ENCODE results near the gene AP1M2.
"Not testable (repeated sequence)": the region's sequence is repeated elsewhere in the genome, so short reads cannot be mapped to it uniquely, and the experiment has no call there.

Gene AP1M2

DNA sequence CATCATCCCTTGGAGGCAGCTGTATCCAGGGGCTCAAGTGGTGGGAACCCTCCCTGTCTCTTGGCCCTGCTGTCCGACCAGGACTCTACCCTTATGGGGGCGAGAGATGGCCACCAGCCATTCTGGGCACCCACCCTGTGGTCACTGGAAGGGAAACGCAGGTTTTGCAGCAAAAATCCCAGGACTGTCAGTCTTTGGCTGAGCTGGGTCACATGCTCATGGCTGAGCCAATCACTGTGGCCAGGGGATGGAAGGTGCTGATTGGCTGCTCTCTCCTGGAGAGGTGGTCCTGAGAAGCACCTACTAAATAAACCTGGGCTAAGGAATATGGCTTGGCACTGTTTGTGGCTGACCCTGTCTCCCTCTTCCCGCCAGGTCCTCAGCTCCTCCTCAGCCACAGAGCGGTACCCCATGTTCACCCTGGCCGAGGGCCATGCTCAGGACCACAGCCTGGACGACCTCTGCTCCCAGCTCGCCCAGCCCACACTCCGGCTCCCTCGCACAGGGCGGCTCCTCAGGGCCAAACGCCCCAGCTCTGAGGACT, 34.5 kb downstream of the AP1M2 start:
- TF ChIP-seq ZFX (IDR thresholded peaks at IDR 0.05), result no peak
- no peak for TF ChIP-seq CTCF (conservative IDR thresholded peaks at IDR 0.05)
- no peak overlapping the region for H3K27ac ChIP-seq

GRCh38 chr19:10551698-10552301, 35.3 kb downstream of the AP1M2 start:
- H3K27ac ChIP-seq, result no peak overlapping the region
- TF ChIP-seq ZFX (IDR thresholded peaks at IDR 0.05) (no peak), CTCF (conservative IDR thresholded peaks at IDR 0.05) (no peak; the same call in 1 of the 2 replicates)

DNA sequence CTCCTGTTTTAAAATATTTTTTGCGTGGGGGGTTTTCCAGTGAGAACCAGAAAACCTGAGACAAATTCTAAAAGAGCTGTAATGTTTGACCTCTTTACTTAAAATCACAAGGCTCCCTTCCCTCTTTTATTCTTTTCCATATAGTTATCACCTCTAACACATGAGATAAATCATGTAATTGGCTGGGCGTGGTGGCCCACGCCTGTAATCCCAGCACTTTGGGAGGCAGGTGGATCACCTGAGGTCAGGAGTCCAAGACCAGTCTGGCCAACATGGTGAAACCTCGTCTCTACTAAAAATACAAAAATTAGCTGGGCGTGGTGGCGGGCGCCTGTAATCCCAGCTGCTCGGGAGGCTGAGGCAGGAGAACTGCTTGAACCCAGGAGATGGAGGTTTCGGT, 36.1 kb downstream of the AP1M2 start:
- not testable (repeated sequence) for H3K27ac ChIP-seq

GRCh38 chr19:10550336-10550735, 36.8 kb downstream of the AP1M2 start:
- TF ChIP-seq ZFX (IDR thresholded peaks at IDR 0.05), result no peak
- no peak for TF ChIP-seq CTCF (conservative IDR thresholded peaks at IDR 0.05)
- no peak overlapping the region for H3K27ac ChIP-seq

GRCh38 chr19:10549733-10550132, 37.4 kb downstream of the AP1M2 start:
- TF ChIP-seq CTCF (conservative IDR thresholded peaks at IDR 0.05) (no peak), ZFX (IDR thresholded peaks at IDR 0.05) (no peak)
- no peak overlapping the region for H3K27ac ChIP-seq

DNA sequence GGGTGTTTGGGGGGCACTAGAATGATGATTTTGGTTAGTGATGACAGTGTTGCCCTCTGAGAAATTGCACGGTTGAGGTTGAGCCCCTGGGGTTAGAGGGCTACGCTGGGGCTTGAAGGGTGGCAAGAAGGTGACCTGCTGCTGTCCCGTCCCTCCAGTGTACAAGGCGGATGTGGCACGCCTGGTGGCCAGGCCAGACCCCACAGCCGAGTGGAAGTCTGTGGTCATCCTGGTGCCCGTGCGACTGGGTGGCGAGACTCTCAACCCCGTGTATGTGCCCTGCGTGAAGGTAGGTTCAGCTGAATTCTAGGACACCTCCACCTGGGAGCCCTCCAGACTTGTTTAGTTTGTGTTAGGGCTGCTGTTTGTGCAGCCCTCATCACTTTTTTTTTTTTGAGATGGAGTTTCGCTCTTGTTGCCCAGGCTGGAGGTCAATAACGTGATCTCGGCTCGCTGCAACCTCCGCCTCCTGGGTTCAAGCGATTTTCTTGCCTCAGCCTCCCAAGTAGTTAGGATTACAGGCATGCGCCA, 38.3 kb downstream of the AP1M2 start:
- H3K27ac ChIP-seq, result no peak overlapping the region
- TF ChIP-seq CTCF (conservative IDR thresholded peaks at IDR 0.05) (no peak), ZFX (IDR thresholded peaks at IDR 0.05) (no peak)

GRCh38 chr19:10546817-10547216, 40.3 kb downstream of the AP1M2 start:
- H3K27ac ChIP-seq, result no peak overlapping the region
- TF ChIP-seq ZFX (IDR thresholded peaks at IDR 0.05), result no peak
- no peak for TF ChIP-seq CTCF (conservative IDR thresholded peaks at IDR 0.05)

DNA sequence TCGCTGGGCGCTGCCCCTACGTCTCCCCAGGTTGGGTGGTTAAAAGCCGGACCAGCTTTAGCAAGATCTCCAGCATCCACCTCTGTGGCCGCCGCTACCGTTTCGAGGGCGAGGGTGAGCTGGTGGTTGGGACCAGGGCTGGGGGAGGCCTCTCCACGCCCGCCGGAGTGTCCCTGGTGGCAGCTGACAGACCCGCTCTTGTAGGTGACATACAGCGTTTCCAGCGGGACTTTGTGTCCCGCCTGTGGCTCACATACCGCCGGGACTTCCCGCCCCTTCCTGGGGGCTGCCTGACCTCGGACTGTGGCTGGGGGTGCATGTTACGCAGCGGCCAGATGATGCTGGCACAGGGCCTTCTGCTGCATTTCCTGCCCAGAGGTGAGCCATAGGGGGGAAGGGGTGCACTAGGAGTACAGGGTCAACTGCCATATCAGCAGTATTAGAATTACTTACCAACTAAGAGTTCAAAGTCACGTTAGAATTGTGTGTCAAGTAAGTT, 42.3 kb downstream of the AP1M2 start:
- TF ChIP-seq ZFX (IDR thresholded peaks at IDR 0.05), result no peak
- no peak for TF ChIP-seq CTCF (conservative IDR thresholded peaks at IDR 0.05)
- H3K27ac ChIP-seq, result peak overlapping the region; percentile 94

Measured in C4-2B (cell line).